ENCODE results near the gene KIAA0753.

GRCh38 chr17:6596941-6597340, 43.6 kb downstream of the KIAA0753 start:
- TF ChIP-seq CTCF (CRISPR knock-in tag; IDR thresholded peaks at IDR 0.05) (no peak), EP300 (IDR thresholded peaks at IDR 0.05; ENCODE audit: low read depth in 2 of 2, low read length in 2 of 2) (no peak), EP300 (CRISPR knock-in tag; IDR thresholded peaks at IDR 0.05; ENCODE audit: borderline replicate concordance) (no peak), PRDM4 (CRISPR knock-in tag; IDR thresholded peaks at IDR 0.05; ENCODE audit: borderline replicate concordance) (no peak), ZNF550 (CRISPR knock-in tag; IDR thresholded peaks at IDR 0.05; ENCODE audit: borderline replicate concordance) (no peak), POLR2A (IDR thresholded peaks at IDR 0.05; ENCODE audit: insufficient read depth in 1 of 2, low read depth in 2 of 2, low read length in 2 of 2) (no peak), ZSCAN29 (CRISPR knock-in tag; conservative IDR thresholded peaks at IDR 0.05) (no peak), ZBTB33 (CRISPR knock-in tag; IDR thresholded peaks at IDR 0.05) (no peak), GTF2F1 (IDR thresholded peaks at IDR 0.05; ENCODE audit: low read length) (no peak), ATF2 (CRISPR knock-in tag; IDR thresholded peaks at IDR 0.05) (no peak)
